Activated T-cell treated with anti-CD3 and anti-CD28 coated beads, Interleukin-2, amount 50 U/mL, for 1 hour (primary cell): Measurements from ENCODE around the gene ACER3.
A peak's percentile ranks its signal among the peaks of the same experiment; 100 is the strongest.

ENCODE experiments used
- DNase-seq: peaks from one replicate; pipeline ENCODE4 v3.0.0-alpha.2; 2020

The ACER3 gene

GRCh38 chr11:77064648-77065217, 204.0 kb downstream of the ACER3 start:
- no peak for DNase-seq

GRCh38 chr11:77065878-77066228, 205.1 kb downstream of the ACER3 start:
- no peak for DNase-seq

GRCh38 chr11:77066229-77067042, 205.7 kb downstream of the ACER3 start, which contains the start of gene CAPN5:
Gene CAPN5, plus strand, starts transcription at chr11:77066971. Its CDS starts 17,916 bp downstream, at chr11:77084887.
- DNase-seq = peak; percentile 91

GRCh38 chr11:77067861-77068443, 207.2 kb downstream of the ACER3 start:
- no peak for DNase-seq

- no peak for DNase-seq
Observed at GRCh38 chr11:77068457-77069335, 208.0 kb downstream of the ACER3 start.

- no peak for DNase-seq
Observed at GRCh38 chr11:77069336-77069968, 208.7 kb downstream of the ACER3 start.

- no peak for DNase-seq
Observed at GRCh38 chr11:77069969-77070582, 209.4 kb downstream of the ACER3 start.

- no peak for DNase-seq
Observed at GRCh38 chr11:77071077-77071476, 210.4 kb downstream of the ACER3 start.

GRCh38 chr11:77071671-77072605, 211.2 kb downstream of the ACER3 start:
- peak; percentile 9 for DNase-seq

- no peak for DNase-seq
Observed at GRCh38 chr11:77072851-77073327, 212.2 kb downstream of the ACER3 start.

GRCh38 chr11:77073328-77074001, 212.7 kb downstream of the ACER3 start:
- peak; percentile 17 for DNase-seq

GRCh38 chr11:77074205-77074604, 213.5 kb downstream of the ACER3 start:
- no peak for DNase-seq

GRCh38 chr11:77074626-77075221, 214.0 kb downstream of the ACER3 start:
- DNase-seq = no peak

- DNase-seq = no peak
Observed at GRCh38 chr11:77075425-77075905, 214.7 kb downstream of the ACER3 start.
